GM19455 (cell line): Measurements from ENCODE around the gene MUC3A.
"Not testable (repeated sequence)": the region's sequence is repeated elsewhere in the genome, so short reads cannot be mapped to it uniquely, and the experiment has no call there.

Source experiments
- ATAC-seq: cut with Tn5 transposase; IDR thresholded peaks from one replicate; pipeline ENCODE4 v1.9.1; 2021; ENCODE audit not compliant: unreplicated experiment

The MUC3A gene, protein sequence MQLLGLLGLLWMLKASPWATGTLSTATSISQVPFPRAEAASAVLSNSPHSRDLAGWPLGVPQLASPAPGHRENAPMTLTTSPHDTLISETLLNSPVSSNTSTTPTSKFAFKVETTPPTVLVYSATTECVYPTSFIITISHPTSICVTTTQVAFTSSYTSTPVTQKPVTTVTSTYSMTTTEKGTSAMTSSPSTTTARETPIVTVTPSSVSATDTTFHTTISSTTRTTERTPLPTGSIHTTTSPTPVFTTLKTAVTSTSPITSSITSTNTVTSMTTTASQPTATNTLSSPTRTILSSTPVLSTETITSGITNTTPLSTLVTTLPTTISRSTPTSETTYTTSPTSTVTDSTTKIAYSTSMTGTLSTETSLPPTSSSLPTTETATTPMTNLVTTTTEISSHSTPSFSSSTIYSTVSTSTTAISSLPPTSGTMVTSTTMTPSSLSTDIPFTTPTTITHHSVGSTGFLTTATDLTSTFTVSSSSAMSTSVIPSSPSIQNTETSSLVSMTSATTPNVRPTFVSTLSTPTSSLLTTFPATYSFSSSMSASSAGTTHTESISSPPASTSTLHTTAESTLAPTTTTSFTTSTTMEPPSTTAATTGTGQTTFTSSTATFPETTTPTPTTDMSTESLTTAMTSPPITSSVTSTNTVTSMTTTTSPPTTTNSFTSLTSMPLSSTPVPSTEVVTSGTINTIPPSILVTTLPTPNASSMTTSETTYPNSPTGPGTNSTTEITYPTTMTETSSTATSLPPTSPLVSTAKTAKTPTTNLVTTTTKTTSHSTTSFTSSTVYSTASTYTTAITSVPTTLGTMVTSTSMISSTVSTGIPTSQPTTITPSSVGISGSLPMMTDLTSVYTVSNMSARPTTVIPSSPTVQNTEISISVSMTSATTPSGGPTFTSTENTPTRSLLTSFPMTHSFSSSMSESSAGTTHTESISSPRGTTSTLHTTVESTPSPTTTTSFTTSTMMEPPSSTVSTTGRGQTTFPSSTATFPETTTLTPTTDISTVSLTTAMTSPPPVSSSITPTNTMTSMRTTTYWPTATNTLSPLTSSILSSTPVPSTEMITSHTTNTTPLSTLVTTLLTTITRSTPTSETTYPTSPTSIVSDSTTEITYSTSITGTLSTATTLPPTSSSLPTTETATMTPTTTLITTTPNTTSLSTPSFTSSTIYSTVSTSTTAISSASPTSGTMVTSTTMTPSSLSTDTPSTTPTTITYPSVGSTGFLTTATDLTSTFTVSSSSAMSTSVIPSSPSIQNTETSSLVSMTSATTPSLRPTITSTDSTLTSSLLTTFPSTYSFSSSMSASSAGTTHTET (N-terminal part only)

DNA sequence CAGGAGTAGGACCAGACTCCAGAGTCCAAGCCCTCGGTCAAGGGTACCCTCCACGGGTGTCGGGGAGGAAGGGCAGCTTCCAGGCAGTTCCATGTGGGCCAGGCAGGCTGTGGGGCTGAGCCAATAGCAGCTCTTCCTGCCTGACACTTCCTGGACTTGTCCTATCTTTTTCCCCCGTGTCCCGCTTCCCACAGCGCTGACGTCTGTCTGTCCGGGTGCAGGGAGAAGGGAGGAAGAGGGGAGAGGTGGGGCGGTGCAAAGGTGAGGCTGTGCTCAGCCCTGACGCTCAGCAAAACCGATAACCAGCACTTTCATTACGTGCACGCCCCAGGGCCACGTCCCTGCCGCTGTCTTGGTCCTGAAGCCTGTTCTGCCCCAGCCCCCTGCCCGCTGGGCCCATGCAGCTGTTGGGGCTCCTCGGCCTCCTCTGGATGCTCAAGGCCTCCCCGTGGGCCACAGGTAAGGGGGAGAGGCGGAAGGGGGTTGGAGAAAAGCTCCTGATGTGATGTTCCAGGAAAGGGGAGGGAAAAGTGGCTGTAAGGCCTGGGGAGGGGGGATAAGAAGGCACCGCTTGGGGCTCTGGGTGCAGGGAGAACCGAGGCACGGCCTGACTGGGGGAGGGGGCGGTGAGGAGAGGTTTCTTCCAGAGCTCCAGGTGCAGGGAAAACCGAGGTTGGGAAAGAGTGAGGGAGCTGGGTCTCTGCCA is at the start of gene MUC3A:
Gene MUC3A (plus strand): TSS at position 308 of the 706 bp plus-strand sequence. CDS start 91 bp downstream, at position 399.
- ATAC-seq: no peak

DNA sequence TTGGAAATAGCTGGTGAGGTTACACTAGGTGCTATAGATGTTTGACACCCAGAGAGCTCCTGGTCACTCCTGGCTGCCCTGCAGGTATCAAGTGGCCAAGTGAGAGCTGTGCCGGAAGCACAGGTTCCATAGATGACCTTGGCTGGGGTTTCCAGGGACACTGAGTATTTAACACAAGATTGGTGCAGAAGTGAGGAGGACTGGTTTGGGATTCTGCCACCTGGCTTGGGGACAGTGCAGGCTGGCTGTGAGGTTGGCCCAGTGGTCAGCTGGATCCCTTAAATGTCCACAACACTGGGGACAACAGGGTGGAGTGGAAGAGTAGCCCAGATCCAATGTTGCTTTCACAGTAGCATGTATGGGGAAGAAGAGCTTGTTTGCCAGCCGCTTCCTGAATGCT is 48.4 kb upstream of the MUC3A start:
- no peak for ATAC-seq

DNA sequence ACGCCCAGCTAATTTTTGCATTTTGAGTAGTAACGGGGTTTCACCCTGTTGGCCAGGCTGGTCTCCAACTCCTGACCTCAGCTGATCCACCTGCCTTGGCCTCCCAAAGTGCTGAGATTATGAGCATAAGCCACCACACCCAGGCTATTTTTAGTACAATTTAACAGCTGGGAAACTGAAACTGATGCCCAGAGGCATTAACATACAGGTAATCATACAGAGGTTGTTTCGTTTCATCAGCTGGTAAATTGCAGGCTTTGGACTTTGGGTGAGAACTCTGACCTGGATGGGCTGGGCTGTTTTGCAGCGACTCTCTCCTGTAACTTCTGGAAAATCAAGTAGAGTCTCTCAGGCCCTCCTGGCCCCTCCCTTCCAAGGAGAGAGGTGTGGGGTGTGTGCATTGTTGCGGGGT is 47.4 kb upstream of the MUC3A start:
- no peak for ATAC-seq

DNA sequence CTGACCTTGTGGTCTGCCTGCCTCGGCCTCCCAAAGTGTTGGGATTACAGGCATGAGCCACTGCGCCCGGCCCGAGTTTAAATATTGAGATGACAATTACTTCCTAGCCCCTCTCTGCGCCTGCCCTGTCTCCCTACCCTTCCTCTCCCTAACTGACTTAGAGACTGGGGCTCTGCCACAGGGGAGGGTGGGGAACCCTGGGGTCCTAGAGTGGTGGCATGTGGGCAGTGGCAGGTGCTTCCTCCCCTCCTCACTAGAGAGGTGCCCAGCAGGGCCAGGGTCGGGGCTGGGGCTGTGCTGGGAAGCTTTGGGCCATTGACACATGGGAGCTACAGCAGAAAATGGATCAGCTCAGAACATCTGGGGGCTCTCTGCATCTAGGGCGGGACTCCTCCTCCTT is 46.7 kb upstream of the MUC3A start:
- ATAC-seq: no peak

DNA sequence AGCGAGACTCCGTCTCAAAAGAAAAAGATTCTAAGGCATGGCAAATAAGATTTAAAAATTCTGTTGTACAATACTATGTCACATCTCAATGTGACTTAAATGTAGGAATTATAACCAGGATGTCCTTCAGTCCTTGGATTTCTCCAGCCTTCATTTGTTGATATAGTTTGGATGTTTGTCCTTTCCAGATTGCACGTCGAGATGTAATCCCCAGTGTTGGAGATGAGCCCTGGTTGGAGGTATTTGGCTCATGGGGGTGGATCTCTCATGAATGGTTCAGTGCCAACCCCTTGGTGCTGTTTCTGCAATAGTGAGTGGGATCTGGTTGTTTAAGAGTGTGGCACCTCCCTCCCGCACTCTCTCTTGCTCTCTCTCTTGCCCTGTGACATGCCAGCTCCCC is 40.8 kb upstream of the MUC3A start:
- no peak for ATAC-seq

DNA sequence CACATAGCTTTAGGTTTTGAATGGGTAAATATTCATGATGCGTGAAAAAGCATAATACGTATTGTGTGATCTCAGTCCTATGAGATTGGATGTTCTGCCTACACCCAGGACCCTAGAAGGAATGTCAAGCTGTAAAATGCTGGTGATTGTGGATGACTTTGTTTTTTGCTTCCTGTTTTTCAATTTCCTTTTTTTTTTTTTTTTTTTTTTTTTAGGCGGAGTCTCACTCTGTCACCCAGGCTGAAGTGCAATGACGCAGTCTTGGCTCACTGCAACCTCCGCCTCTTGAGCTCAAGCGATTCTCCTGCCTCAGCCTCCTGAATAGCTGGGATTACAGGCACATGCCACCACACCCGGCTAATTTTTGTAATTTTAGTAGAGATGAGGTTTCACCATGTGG is 38.9 kb upstream of the MUC3A start:
- ATAC-seq: not testable (repeated sequence)

DNA sequence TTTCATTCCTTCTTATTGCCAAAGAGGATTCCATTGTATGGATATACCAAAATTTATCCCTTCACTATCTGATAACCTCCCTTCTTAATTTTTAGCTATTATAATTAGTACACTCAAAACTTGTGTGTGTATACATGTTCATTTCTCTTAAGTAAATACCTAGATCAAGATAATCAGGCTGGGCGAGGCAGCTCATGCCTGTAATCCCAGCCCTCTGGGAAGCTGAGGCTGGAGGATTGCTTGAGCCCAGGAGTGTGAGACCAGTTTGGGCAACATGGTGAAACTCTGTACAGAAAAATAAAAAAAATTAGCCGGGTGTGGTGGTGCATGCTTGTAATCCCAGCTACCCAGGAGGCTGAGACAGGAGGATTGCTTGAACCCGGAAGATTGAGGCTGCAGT is 37.9 kb upstream of the MUC3A start:
- no peak for ATAC-seq

DNA sequence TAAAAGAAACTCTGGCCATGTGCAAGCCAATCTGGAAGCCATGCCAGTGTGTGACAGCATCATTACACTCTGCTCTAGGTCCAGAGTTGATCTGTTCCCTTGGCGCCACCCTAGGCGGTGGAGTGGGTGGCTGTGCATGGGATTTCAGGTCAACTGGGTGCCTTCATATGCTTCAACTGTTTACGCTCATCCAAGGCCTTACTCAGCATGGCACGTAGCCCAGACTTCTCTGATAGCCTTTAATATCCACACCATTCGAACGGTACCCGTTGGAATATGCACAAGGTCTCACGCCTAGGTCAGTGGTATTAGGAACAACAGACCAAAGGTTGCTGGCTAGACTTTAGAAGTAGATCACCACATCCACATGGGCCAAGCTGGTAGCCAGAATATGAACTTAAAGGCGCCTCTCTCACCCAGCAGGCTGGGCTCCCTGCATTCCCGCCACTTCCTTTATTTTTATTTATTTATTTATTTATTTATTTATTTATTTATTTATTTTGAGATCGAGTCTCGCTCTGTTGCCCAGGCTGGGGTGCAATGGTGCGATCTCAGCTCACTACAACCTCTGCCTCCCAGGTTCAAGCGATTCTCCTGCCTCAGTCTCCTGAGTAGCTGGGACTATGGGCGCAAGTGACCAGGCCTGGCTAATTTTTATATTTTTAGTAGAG is 35.0 kb upstream of the MUC3A start:
- ATAC-seq: no peak

DNA sequence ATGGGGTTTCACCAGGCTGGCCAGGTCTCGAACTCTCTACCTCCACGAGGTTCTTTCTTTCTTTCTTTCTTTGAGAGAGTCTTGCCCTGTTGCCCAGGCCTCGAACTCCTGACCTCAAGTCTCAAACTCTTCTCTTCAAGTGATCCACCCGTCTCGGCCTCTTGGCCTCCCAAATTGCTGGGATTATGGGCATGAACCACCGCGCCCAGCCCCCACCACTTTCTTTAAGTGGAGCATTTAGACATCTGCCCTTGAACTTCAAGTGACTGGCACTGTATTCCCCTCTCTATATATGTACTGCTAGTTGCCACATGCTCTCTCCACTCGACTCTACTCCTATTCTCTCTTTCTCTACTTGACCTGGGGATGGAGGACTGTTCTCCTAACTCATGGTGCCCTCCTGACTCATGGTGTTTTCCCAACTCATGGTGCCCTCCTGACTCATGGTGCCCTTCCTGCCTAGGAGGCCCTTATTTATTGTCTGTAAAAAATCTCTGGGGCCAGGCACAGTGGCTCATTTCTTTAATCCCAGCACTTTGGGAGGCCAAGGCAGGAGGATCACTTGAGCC is 34.4 kb upstream of the MUC3A start:
- no peak for ATAC-seq

DNA sequence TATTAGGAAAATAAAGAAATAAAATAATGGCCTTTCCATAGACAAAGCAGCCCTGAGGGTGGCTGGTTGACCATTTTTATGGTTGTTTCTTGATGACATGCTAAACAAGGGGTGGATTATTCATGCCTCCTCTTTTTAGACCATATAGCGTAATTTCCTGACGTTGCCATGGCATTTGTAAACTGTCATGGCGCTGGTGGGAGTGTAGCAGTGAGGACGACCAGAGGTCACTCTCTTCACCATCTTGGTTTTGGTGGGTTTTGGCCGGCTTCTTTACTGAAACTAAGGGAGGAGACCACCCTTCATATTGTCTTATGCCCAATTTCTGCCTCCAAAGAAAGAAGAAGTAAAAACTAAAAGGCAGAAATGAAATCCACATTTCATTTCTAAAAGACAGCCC is 30.0 kb upstream of the MUC3A start:
- not testable (repeated sequence) for ATAC-seq

DNA sequence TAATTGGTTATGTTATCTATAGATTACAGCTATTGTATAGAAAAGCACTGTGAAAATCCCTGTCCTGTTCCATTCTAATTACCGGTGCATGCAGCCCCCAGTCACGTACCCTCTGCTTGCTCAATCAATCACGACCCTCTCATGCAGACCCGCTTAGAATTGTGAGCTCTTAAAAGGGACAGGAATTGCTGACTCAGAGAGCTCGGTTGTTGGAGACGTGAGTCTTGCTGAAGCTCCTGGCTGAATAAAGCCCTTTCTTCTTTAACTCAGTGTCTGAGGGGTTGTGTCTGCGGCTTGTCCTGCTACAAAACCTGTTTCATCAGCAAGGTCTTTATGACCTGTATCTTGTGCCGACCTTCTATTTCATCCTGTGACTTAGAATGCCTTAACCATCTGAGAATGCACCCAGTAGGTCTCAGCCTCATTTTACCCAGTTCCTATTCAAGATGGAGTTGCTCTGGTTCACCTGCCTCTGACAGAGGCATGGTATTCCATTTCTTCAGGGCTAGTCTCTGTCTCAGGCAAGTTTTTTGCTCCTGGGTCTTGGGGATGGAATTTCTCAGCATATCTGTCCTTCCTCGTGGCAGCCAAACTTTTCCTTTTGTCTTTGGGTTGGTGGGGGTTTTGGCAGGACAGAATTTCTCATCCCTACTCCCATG is 29.4 kb upstream of the MUC3A start:
- not testable (repeated sequence) for ATAC-seq

DNA sequence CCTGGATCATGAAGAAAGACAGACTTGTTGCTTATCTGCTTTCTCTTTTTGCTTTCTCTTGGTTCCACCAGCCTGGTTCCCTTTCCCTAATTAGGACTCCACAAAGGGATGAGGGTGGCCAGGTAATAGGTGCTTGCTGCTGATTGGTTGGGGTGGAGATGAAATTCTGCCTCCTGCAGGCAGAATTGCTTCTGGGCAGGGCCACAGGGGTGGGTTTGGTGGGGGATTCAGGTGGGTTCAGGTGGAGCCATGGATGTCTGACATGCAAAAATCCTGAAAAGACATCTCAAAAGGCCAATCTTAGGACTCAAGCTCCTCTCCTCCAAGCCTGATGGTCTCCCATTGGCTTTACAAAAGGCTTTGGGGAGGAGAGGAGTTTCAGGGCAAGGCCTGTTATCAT is 28.3 kb upstream of the MUC3A start:
- ATAC-seq: no peak

DNA sequence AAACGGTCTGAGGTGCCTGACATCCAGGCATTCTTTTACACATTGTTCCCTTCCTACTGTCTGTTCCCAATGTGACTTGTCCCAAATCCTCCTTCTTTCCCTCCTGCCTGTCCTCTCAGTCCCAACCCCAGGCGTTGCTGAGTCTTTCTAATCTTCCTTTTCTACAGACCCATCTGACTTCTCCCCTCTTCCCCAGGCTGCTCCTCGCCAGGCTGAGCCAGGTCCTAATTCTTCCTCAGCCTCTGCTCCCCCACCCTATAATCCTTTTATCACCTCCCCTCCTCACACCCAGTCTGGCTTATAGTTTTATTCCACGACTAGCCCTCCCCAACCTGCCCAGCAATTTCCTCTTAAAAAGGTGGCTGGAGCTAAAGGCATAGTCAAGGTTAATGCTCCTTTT is 25.7 kb upstream of the MUC3A start:
- not testable (repeated sequence) for ATAC-seq

DNA sequence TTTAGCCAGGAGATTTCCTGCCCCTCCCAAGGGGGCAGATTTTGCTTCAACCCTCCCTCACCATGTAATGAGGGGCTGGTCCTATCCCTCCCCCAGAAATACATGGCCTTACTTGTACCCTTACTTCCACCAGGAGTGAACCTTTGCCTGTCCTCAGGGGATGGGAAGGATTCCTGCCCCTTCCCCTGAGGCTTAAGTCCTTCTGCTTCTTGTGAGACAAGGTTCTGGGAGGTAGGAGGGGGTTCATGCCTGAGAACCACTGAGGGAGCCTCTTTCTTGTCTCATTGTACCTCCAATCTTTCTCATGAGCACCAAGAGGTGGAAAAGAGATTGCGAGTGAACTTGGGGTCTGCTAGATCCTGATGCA is 19.5 kb upstream of the MUC3A start:
- no peak for ATAC-seq

DNA sequence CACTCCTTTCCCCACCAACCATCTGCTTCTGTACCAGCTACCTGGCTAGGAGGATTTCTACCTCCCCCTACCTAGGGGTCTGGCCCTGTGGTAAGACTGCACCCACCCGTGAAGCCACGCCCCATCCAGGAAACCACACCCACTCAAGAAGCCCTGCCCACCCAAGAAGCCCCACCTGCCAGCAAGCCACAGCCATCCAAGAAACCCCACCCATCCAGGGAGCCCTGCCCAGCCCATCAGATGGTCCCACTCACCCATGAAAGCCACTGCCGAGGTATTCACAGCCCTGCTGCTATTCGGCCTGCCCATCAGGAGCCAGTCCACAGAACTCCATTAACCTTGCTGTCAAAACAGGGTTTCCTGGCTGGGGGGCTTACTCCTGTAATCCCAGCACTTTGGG is 15.6 kb upstream of the MUC3A start:
- no peak for ATAC-seq

DNA sequence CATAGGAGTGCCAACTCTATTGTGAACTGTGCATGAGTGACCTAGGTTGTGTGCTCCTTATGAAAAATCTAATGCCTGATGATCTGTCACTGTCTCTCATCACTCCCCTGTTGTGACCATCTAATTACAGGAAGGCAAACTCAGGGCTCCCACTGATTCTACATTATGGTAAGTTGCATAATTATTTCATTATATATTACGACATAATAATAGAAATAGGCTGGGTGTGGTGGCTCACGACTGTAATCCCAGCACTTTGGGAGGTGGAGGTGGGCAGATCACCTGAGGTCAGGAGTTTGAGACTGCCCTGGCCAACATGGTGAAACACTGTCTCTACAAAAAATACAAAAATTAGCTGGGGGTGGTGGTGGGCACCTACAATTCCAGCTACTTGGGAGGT is 14.0 kb upstream of the MUC3A start:
- ATAC-seq: not testable (repeated sequence)

DNA sequence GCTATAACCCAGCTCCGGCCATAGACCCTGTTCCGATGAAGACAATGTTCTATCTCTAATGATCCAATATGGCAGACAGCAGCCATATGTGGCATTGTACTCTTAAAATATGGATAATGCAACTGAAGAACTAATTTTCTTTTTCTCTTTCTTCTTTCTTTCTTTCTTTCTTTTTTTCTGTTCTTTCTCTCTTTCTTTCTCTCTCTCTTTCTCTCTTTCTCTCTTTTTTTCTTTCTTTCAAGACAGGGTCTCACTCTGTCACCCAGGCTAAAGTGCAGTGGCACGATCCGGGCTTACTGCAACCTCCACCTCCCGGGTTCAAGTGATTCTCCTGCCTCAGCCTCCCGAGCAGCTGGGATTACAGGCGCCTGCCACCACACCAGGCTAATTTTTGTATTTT is 13.2 kb upstream of the MUC3A start:
- not testable (repeated sequence) for ATAC-seq

DNA sequence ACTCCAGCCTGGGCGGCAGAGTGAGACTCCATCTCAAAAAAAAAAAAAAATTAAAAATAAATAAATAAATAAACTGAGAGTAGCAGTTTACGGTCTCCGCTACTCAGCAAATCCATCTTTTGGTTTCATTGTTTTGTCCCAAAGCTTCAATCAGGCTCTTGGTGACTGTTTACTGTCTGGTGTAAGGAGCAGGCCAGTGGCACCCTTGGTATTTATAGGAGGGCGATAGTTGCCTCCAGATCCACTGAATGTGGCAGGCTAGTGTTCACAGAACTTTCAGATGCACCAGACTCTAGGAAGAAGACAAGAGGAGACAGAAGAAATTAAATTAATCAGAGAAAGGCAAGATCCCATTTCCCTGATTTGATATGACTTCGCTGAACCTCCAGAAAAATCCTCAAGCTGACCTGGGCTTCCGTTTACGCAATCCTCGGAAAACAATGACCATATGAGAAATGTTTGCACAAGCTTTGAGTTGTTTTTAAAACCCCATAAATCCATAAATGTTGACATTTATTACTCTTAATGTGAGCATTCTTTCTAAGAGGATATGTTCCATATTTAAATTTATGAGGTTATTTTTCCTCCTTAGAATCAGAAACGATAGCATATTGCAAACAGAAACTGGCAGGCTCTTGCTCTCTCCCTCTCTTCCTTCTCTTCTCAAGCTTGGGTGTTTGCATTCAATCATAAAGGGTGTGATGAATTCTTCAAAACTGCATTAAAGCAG is 7.1 kb upstream of the MUC3A start:
- ATAC-seq: no peak

DNA sequence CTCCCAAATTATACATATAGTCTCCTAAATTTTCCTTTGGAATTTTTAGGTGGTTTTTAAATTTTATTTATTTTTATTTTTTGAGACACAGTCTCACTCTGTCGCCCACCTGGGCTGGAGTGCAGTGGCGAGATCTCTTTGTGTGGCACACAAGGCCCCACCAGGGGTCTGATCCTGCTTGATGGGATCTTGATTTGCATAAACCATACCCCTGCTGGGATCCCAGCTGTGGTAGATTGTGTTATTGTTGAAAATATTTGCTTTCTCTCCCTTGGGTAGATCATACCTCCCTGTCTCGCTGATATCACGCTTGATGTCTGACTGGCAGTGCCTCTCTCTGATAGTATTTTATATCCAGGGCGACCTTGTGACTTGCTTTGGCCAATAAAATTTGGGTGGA is 5.6 kb upstream of the MUC3A start:
- ATAC-seq: no peak
